Smooth muscle cell (in vitro differentiated cells): ENCODE results near the gene SASH1. TPM values are rescaled to one million over a fixed set of nuclear protein-coding genes. Genes with fewer than 3 reads are reported as not detected.
"Not testable (repeated sequence)": the region's sequence is repeated elsewhere in the genome, so short reads cannot be mapped to it uniquely, and the experiment has no call there.

Experiments used
- DNase-seq: peaks from one replicate; lab custom pipeline; 2025; ENCODE audit not compliant: unreplicated experiment; lab: John Stamatoyannopoulos, UW
- H2AFZ ChIP-seq: fragments of 200-600 bp; sonication (generic); 2 replicates; pipeline ENCODE4 v1.6.0; 2016; ENCODE audit warnings: antibody characterized with exemption, low read depth, mild to moderate bottlenecking
- H3F3A ChIP-seq: fragments of 200-600 bp; sonication (generic); 2 replicates; pipeline ENCODE4 v1.6.0; 2017; ENCODE audit warnings: antibody characterized with exemption, low read depth
- H3K27ac ChIP-seq: fragments of 200-600 bp; sonication (generic); 2 replicates; pipeline ENCODE4 v1.5.1; 2016; ENCODE audit warnings: low read depth, mild to moderate bottlenecking
- H3K27me3 ChIP-seq: fragments of 200-600 bp; sonication (generic); 2 replicates; pipeline ENCODE4 v1.6.1; 2016; ENCODE audit warnings: low read depth, mild to moderate bottlenecking
- H3K36me3 ChIP-seq: fragments of 200-600 bp; sonication (generic); 2 replicates; pipeline ENCODE4 v1.5.1; 2016; ENCODE audit warnings: low read depth
- H3K4me1 ChIP-seq: fragments of 200-600 bp; sonication (generic); 2 replicates; pipeline ENCODE4 v1.5.1; 2016; ENCODE audit warnings: low read depth
- H3K4me2 ChIP-seq: fragments of 200-600 bp; sonication (generic); 2 replicates; pipeline ENCODE4 v1.6.0; 2016; ENCODE audit warnings: mild to moderate bottlenecking
- H3K4me3 ChIP-seq: fragments of 200-600 bp; sonication (generic); 2 replicates; pipeline ENCODE4 v1.5.1; 2016; ENCODE audit warnings: mild to moderate bottlenecking
- H3K79me2 ChIP-seq: fragments of 200-600 bp; sonication (generic); 2 replicates; pipeline ENCODE4 v1.6.0; 2016; ENCODE audit warnings: low read depth, mild to moderate bottlenecking
- H3K9ac ChIP-seq: fragments of 200-600 bp; sonication (generic); 2 replicates; pipeline ENCODE4 v1.6.0; 2016; ENCODE audit warnings: low read depth
- H3K9me3 ChIP-seq: fragments of 200-600 bp; sonication (generic); replicated peaks from 2 replicates; pipeline ENCODE4 v1.5.1; 2016; ENCODE audit warnings: low read depth
- H4K20me1 ChIP-seq: fragments of 200-600 bp; sonication (generic); 2 replicates; pipeline ENCODE4 v1.6.0; 2016; ENCODE audit warnings: low read depth
- WGBS: methylation state at CpG from one replicate; pipeline ENCODE4 v1.1.7; 2016; ENCODE audit warnings: low lambda C conversion rate; 5-methylcytosine and 5-hydroxymethylcytosine counted together
- polyA plus RNA-seq: library from polyadenylated mRNA; unstranded; fragments of >200 nt; fragmentation: Nextera tagmentation; extraction: Ambion mirVana; gene quantifications from 2 replicates; pipeline ENCODE4 v1.2.1, GENCODE V29; 2016
- total RNA-seq: library from RNA; depleted of rRNA; stranded (reverse); fragments of >200 nt; gene quantifications from 2 replicates; pipeline ENCODE4 v1.2.3, GENCODE V29; 2014
- TF ChIP-seq, protein P1 (sequence below): fragments of 200-600 bp; sonication (generic); IDR thresholded peaks from 2 replicates; pipeline ENCODE4 v1.5.1; 2017; ENCODE audit warnings: borderline replicate concordance, mild to moderate bottlenecking, antibody characterized with exemption; ENCODE audit not compliant: insufficient read depth, poor library complexity, severe bottlenecking

SASH1 gene
- total and polyA plus RNA-seq, 2 experiments from 2014 or later = 12.7 to 16.2 TPM

DNA sequence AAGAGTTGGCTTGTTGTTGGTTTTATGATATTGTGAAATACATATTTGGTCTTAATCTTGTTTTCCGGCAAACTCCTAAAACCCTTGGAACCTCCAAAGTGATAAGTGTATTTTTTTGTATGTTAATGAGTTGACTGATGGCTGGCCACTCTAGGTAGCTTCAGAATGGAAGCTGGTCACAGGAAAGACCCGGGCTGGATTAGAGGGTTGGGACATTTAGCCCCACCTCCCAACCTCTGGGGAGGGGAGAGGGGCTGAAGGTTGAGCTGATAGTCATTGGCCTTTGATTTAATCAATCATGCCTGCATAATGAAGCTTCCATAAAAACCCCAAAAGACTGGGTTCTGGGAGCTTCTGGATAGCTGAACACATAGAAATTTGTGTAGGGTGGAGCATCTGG, 42.7 kb downstream of the SASH1 start:
- peaks cover 59% of the 10 kb centered on the region for H4K20me1 ChIP-seq
- no peak overlapping the region for H3K4me2 ChIP-seq
- H3K27me3 ChIP-seq = no peaks in the 10 kb centered on the region
- peaks cover 23% of the 10 kb centered on the region for H3K79me2 ChIP-seq
- H3K27ac ChIP-seq = no peak overlapping the region
- no peak overlapping the region for H2AFZ ChIP-seq
- TF ChIP-seq, protein P1, sequence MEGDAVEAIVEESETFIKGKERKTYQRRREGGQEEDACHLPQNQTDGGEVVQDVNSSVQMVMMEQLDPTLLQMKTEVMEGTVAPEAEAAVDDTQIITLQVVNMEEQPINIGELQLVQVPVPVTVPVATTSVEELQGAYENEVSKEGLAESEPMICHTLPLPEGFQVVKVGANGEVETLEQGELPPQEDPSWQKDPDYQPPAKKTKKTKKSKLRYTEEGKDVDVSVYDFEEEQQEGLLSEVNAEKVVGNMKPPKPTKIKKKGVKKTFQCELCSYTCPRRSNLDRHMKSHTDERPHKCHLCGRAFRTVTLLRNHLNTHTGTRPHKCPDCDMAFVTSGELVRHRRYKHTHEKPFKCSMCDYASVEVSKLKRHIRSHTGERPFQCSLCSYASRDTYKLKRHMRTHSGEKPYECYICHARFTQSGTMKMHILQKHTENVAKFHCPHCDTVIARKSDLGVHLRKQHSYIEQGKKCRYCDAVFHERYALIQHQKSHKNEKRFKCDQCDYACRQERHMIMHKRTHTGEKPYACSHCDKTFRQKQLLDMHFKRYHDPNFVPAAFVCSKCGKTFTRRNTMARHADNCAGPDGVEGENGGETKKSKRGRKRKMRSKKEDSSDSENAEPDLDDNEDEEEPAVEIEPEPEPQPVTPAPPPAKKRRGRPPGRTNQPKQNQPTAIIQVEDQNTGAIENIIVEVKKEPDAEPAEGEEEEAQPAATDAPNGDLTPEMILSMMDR = no peak
- no peak for DNase-seq
- no peak overlapping the region for H3K9ac ChIP-seq
- no peaks in the 10 kb centered on the region for H3K36me3 ChIP-seq
- WGBS = 87% methylated on average over 2 of the region's 2 CpGs
- H3F3A ChIP-seq = no peaks in the 10 kb centered on the region
- H3K4me1 ChIP-seq = no peaks in the 10 kb centered on the region
- H3K4me3 ChIP-seq = no peak overlapping the region
- H3K9me3 ChIP-seq = no peaks in the 10 kb centered on the region

DNA sequence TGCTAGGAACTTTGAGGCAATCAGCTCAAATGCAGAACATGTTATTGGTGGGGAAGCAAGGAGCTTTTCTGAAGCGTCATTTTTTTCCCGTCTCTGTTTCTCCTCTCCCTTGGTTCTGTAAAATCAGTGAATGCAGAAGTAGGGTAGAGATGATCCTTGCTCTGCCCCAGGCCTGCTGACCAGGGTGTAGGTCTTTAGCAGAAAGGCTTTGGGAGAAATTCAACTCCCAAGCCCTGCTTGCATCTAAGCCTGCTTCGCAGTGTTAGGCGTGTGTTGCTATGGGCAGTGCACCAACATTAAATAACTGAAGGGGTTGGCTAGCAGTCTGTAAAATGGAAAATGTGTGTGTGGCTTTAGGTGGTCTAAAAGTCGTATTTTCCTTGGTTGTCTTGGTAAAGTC, 45.9 kb downstream of the SASH1 start:
- Histone ChIP-seq H3F3A (no peaks in the 10 kb centered on the region), H3K9ac (no peak overlapping the region), H3K4me1 (no peaks in the 10 kb centered on the region), H3K4me2 (no peak overlapping the region), H3K36me3 (no peaks in the 10 kb centered on the region), H2AFZ (no peak overlapping the region), H4K20me1 (peaks cover 43% of the 10 kb centered on the region), H3K4me3 (no peak overlapping the region), H3K79me2 (peaks cover 13% of the 10 kb centered on the region), H3K27me3 (no peaks in the 10 kb centered on the region), H3K27ac (no peak overlapping the region), H3K9me3 (no peaks in the 10 kb centered on the region)
- TF ChIP-seq, protein P1 = no peak
- WGBS = 90% methylated on average over 5 of the region's 5 CpGs
- DNase-seq = no peak

DNA sequence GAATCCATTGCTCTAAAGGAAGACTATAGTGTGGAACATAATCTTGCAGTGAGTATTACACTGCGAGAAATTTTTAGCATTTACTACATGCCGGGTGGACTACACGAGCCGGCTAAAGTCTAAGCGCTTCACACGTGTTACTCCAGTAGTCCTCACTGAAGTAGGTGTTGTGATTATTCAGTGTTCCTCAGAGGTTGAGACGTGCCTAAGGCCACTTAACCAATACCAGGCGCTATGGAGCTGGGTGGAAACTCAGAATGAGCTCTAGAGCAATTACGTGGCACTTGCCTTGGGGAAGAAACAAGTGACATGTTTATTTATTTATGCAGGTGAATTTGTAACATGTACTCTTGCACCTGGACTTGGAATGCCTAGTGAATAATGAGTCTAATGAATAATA, 46.4 kb downstream of the SASH1 start:
- no peak for DNase-seq
- H3K4me3 ChIP-seq = no peak overlapping the region
- H3K36me3 ChIP-seq = no peaks in the 10 kb centered on the region
- H3K9me3 ChIP-seq = no peaks in the 10 kb centered on the region
- no peak overlapping the region for H3K27ac ChIP-seq
- peaks cover 10% of the 10 kb centered on the region for H3K79me2 ChIP-seq
- H3K4me2 ChIP-seq = no peak overlapping the region
- TF ChIP-seq, protein P1 = no peak
- H2AFZ ChIP-seq = no peak overlapping the region
- H3F3A ChIP-seq = no peaks in the 10 kb centered on the region
- no peak overlapping the region for H3K9ac ChIP-seq
- H4K20me1 ChIP-seq = peaks cover 44% of the 10 kb centered on the region
- H3K4me1 ChIP-seq = no peaks in the 10 kb centered on the region
- no peaks in the 10 kb centered on the region for H3K27me3 ChIP-seq
- WGBS = 92% methylated on average over 9 of the region's 9 CpGs

DNA sequence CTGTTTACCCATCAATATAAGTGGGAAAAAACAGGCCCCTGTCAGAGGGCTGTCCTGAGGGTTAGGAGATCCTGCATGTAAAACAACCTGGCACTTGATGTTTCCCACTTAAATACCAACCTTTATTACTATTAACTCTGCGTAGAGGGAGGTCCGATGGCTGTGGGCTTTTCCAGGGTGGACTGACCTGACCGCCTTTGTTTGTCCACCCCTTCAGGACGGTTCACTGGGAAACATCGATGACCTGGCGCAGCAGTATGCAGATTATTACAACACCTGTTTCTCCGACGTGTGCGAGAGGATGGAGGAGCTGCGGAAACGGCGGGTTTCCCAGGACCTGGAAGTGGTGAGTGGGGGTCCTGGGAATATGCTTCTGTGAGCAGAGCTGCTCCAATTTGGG, 47.3 kb downstream of the SASH1 start:
- TF ChIP-seq, protein P1 = no peak
- no peaks in the 10 kb centered on the region for H3K4me1 ChIP-seq
- H3K9ac ChIP-seq = no peak overlapping the region
- 98% methylated on average over 12 of the region's 12 CpGs for WGBS
- no peak overlapping the region for H2AFZ ChIP-seq
- H3K27ac ChIP-seq = no peak overlapping the region
- peaks cover 2% of the 10 kb centered on the region for H3K79me2 ChIP-seq
- H3K9me3 ChIP-seq = no peaks in the 10 kb centered on the region
- no peaks in the 10 kb centered on the region for H3F3A ChIP-seq
- peaks cover 38% of the 10 kb centered on the region for H4K20me1 ChIP-seq
- no peak overlapping the region for H3K4me3 ChIP-seq
- H3K36me3 ChIP-seq = no peaks in the 10 kb centered on the region
- H3K27me3 ChIP-seq = no peaks in the 10 kb centered on the region
- no peak overlapping the region for H3K4me2 ChIP-seq
- no peak for DNase-seq

DNA sequence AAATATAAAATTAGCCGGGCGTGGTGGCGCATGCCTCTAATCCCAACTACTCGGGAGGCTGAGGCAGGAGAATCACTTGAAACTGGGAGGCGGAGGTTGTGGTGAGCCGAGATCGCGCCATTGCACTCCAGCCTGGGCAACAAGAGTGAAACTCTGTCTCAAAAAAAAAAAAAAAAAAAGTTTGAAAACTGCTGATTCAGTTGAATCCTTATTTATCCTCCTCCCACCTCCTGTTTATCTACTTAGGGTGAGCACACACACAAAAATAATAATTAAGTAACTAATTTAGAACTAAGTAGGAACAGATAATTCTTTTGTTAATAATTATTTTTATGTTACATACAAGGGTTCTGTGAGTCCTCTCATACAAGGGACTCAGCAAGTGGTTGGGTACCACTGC, 49.5 kb downstream of the SASH1 start:
- not testable (repeated sequence) for DNase-seq, H3K4me1 ChIP-seq, H3K4me2 ChIP-seq, H3F3A ChIP-seq, H3K79me2 ChIP-seq, H3K9ac ChIP-seq, H3K9me3 ChIP-seq, H3K4me3 ChIP-seq, H3K27me3 ChIP-seq, H3K36me3 ChIP-seq, H2AFZ ChIP-seq, H3K27ac ChIP-seq
- WGBS = 98% methylated on average over 8 of the region's 8 CpGs
- H4K20me1 ChIP-seq = peaks cover 28% of the 10 kb centered on the region
